Tibial artery (tissue), 4 donors: ENCODE data around the gene DBET.
"Not testable (repeated sequence)": the region's sequence is repeated elsewhere in the genome, so short reads cannot be mapped to it uniquely, and the experiment has no call there.

Experiments used
- DNase-seq, 2 donors: peaks; one replicate each; pipeline ENCODE4 v3.0.0-alpha.2; 2019
- H3K27ac ChIP-seq, 2 donors: fragments of 200-600 bp; sonication (generic) in 1 of 2; 1 replicate in 1 of 2; 2 replicates in 1 of 2; pipeline ENCODE4 v1.5.1; 2018 to 2019; ENCODE audit warnings: mild to moderate bottlenecking in 1 of 2
- H3K27me3 ChIP-seq, 2 donors: fragments of 200-600 bp; sonication (generic) in 1 of 2; one replicate each; pipeline versions ENCODE4 v1.5.1 to v1.6.0; 2016 to 2019
- H3K36me3 ChIP-seq, 3 donors: fragments of 200-600 bp; sonication (generic) in 2 of 3; one replicate each; pipeline ENCODE4 v1.5.1; 2016 to 2019; ENCODE audit warnings: mild to moderate bottlenecking in 2 of 3
- H3K4me1 ChIP-seq, 4 donors: fragments of 200-600 bp; sonication (generic) in 2 of 4; 1 replicate in 3 of 4; 2 replicates in 1 of 4; pipeline ENCODE4 v1.5.1; 2016 to 2019
- H3K4me3 ChIP-seq, 2 donors: fragments of 200-600 bp; sonication (generic) in 1 of 2; 1 replicate in 1 of 2; 2 replicates in 1 of 2; pipeline ENCODE4 v1.5.1; 2018 to 2019; ENCODE audit warnings: mild to moderate bottlenecking in 2 of 2
- H3K9me3 ChIP-seq, 3 donors: fragments of 200-600 bp; sonication (generic) in 1 of 3; one replicate each; pipeline ENCODE4 v1.5.1; 2016 to 2019
- intact Hi-C: fragments of 100-400 bp; cut with DNase I; formaldehyde crosslinking; loops from one replicate; pipeline ENCODE4 v1.15.0; 2023; ENCODE audit warnings: low total_unique reads

The DBET gene

GRCh38 chr4:190040873-190041272 is 23.4 kb upstream of the DBET start:
- intact Hi-C loops, H3K36me3 ChIP-seq, H3K9me3 ChIP-seq, H3K4me1 ChIP-seq, DNase-seq, H3K4me3 ChIP-seq, H3K27ac ChIP-seq: not testable (repeated sequence)
- H3K27me3 ChIP-seq = peaks cover 0 to 24% of the 10 kb centered on the region in 2 donors

DNA sequence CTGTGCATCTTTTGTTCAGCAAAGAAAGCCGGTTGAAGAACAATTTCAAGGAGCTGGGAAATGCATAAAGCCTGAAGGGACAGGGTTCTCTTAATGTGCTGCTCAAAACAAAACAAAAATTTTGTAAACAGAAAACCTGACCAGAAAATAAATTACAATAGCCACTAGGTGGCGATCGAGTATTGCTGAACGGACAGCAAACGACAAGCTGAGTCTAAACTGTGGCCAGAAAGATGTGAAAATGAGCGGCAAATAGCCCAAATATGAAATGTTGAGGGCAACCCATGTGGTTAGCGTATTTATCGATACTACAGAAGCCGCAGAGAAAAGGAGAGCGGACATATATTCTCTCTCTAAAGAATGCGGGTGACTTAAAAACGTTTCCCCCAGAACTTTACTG is 16.7 kb upstream of the DBET start:
- H3K9me3 ChIP-seq, H3K4me3 ChIP-seq, H3K27ac ChIP-seq, H3K36me3 ChIP-seq, H3K4me1 ChIP-seq, H3K27me3 ChIP-seq, DNase-seq, intact Hi-C loops: not testable (repeated sequence)

DNA sequence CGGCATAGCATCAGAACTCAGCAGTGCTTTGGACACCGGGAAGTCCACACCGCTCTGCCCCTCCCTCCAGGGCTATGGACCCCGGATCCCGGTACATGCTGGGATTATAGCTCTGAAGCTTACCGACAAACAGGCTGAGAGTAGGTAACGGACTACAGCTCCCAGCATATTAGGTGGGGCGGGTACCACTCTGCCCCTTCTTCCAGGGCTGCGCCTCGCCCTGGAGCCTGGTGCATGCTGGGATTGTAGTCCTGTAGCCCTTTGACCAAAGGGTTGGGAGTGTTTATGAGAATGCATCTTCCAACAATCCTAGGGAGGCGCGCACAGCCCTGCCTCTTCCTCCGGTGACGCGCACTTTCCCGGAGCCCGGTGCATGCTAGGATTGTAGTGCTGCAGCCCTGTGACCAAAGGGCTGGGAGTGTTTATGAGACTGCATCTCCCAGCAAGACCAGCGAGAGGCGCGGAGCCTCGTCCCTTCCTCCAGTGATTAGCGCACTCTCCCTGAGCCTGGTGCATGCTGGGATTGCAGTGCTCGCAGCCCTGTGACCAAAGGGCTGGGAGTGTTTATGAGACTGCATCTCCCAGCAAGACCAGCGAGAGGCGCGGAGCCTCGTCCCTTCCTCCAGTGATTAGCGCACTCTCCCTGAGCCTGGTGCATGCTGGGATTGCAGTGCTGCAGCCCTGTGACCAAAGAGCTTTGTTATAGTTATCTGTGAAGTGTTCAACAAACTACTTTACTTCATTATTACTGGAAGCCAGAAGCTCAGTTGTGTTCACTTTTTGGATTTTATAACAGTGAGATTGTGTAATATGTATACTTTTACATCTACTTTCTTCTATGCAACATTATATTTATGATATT is 14.7 kb upstream of the DBET start:
- DNase-seq, H3K36me3 ChIP-seq, H3K9me3 ChIP-seq, intact Hi-C loops, H3K4me3 ChIP-seq, H3K27ac ChIP-seq, H3K4me1 ChIP-seq, H3K27me3 ChIP-seq: not testable (repeated sequence)

DNA sequence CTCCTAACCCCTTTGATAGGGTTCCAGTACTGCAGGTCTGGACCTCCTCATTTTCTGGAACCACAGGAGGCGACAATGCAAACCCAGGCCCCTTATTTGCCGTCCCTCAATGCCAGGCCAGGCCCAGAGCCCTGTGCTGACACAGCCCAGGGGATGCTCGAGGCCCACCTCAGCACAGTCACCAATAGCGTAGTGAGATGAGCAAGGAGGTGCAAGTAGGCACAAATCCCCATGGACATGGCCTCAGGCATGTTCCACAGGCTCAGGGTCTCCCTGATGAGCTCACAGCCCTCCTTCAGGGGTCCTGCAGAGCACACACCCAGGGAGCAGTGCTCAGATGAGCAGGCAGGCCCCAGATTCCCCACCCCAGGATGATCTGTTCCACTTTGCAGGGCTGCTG is 5.3 kb upstream of the DBET start:
- H3K27me3 ChIP-seq, DNase-seq, H3K4me3 ChIP-seq, H3K4me1 ChIP-seq, H3K9me3 ChIP-seq, H3K27ac ChIP-seq, intact Hi-C loops, H3K36me3 ChIP-seq: not testable (repeated sequence)

GRCh38 chr4:190064805-190065204 is 503 bp downstream of the DBET start:
- H3K9me3 ChIP-seq, H3K27ac ChIP-seq, H3K36me3 ChIP-seq, H3K27me3 ChIP-seq, H3K4me1 ChIP-seq, DNase-seq, intact Hi-C loops, H3K4me3 ChIP-seq: not testable (repeated sequence)

- H3K4me3 ChIP-seq, H3K9me3 ChIP-seq, H3K36me3 ChIP-seq, H3K27me3 ChIP-seq, H3K27ac ChIP-seq, H3K4me1 ChIP-seq, intact Hi-C loops: not testable (repeated sequence)
- DNase-seq = peak in 1 of 2 donors; percentile 84
Observed at GRCh38 chr4:190068351-190068750, 4.0 kb downstream of the DBET start.

DNA sequence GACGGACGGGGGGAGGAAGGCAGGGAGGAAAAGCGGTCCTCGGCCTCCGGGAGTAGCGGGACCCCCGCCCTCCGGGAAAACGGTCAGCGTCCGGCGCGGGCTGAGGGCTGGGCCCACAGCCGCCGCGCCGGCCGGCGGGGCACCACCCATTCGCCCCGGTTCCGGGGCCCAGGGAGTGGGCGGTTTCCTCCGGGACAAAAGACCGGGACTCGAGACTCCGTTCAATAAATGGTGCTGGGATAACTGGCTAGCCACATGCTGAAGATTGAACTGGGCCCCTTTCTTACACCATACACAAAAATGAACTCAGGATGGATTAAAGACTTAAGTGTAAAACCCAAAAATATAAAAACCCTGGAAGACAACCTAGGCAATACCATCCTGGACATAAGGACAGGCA is 28.8 kb downstream of the DBET start:
- H3K4me3 ChIP-seq, DNase-seq, H3K27ac ChIP-seq, H3K27me3 ChIP-seq, H3K9me3 ChIP-seq, intact Hi-C loops, H3K4me1 ChIP-seq, H3K36me3 ChIP-seq: not testable (repeated sequence)

DNA sequence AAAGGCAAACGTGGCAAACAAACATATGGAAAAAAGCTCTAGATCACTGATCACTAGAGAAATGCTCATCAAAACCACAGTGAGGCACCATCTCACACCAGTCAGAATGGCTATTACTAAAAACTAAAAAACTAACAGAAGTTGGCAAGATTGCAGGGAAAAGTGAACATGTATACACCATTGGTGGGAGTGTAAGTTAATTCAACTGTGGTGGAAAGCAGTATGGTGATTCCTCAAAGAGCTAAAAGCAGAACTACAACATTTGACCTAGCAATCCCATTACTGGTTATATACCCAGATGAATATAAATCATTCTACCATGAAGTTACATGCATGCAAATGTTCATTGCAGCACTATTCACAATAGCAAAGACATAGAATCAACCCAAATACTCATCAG is 29.7 kb downstream of the DBET start:
- H3K4me3 ChIP-seq, DNase-seq, H3K9me3 ChIP-seq, H3K36me3 ChIP-seq, intact Hi-C loops, H3K27me3 ChIP-seq, H3K4me1 ChIP-seq, H3K27ac ChIP-seq: not testable (repeated sequence)

- H3K27me3 ChIP-seq, H3K9me3 ChIP-seq, H3K36me3 ChIP-seq, DNase-seq, H3K27ac ChIP-seq, H3K4me1 ChIP-seq, intact Hi-C loops, H3K4me3 ChIP-seq: not testable (repeated sequence)
Observed at GRCh38 chr4:190095335-190095734, 31.0 kb downstream of the DBET start.

DNA sequence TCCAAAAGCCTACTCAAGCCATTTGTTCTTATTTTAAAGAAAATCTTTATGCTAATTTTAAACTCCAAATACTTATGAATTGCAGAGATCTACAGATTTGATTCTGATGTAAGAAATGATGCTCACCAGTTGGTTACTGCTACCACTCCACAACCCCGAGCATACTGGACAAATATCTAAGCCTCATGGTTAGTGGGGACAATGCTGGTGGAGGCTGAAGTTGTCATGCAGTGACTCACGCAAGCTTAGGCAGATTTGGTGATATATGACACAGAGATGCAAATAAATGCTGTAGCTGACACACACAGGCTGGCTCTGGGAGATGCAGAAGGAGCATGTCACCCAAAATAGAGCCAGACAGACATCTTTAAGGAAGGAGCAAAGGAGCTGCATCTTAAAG is 35.3 kb downstream of the DBET start:
- H3K36me3 ChIP-seq, H3K4me1 ChIP-seq, intact Hi-C loops, H3K4me3 ChIP-seq, H3K27me3 ChIP-seq, H3K27ac ChIP-seq, DNase-seq, H3K9me3 ChIP-seq: not testable (repeated sequence)

- H3K9me3 ChIP-seq, intact Hi-C loops: not testable (repeated sequence)
Observed at GRCh38 chr4:190101525-190101924, 37.2 kb downstream of the DBET start.

GRCh38 chr4:190106191-190106590 is 41.9 kb downstream of the DBET start:
- H3K27me3 ChIP-seq, intact Hi-C loops, H3K4me3 ChIP-seq, H3K4me1 ChIP-seq, H3K36me3 ChIP-seq, DNase-seq, H3K27ac ChIP-seq, H3K9me3 ChIP-seq: not testable (repeated sequence)

More at GRCh38 chr4:190101525-190101924, 37.2 kb downstream of the DBET start:
- H3K4me3 ChIP-seq, H3K36me3 ChIP-seq, H3K27ac ChIP-seq, H3K4me1 ChIP-seq, H3K27me3 ChIP-seq, DNase-seq: not testable (repeated sequence)

DNA sequence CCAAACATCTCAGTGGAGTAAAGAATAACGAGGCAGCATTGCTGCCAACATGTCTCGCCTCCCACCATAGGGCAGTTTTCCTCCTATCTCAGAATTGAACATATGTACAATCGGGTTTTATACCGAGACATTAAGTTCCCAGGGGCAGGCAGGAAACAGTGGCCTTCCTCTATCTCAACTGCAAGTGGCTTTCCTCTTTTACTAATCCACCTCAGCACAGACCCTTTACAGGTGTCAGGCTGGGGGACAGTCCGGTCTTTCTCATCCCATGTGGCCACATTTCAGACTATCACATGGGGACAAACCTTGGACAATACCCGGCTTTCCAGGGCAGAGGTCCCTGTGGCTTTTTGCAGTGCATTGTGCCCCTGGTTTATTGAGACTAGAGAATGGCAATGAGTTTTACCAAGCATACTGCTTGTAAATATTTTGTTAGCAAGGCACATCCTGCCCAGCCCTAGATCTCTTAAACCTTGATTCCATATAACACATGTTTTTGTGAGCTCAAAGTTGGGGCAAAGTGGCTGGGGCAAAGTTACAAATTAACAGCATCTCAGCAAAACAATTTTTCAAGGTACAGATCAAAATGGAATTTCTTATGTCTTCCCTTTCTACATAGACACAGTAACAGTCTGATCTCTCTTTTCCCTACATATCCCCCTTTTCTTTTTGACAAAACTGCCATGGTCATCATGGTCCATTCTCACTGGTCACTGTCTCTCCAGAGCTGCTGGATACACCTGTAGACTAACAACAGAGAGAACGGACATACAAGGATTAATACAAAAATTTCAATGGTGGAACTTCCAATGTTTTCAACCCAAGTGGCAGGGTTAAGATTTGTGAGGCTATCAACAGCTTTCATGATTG is 42.5 kb downstream of the DBET start:
- intact Hi-C loops, H3K36me3 ChIP-seq, H3K27ac ChIP-seq, H3K4me3 ChIP-seq, H3K4me1 ChIP-seq, H3K27me3 ChIP-seq, H3K9me3 ChIP-seq: not testable (repeated sequence)
- DNase-seq = peak in 1 of 2 donors; percentile 43

GRCh38 chr4:190107766-190108485 is 43.6 kb downstream of the DBET start:
- DNase-seq, H3K27me3 ChIP-seq, intact Hi-C loops, H3K27ac ChIP-seq, H3K4me3 ChIP-seq, H3K36me3 ChIP-seq, H3K9me3 ChIP-seq, H3K4me1 ChIP-seq: not testable (repeated sequence)
